Measurements from ENCODE around the gene TMEM238. TPM values are rescaled to one million over a fixed set of nuclear protein-coding genes. Genes with fewer than 3 reads are reported as not detected.

TMEM238 gene, protein sequence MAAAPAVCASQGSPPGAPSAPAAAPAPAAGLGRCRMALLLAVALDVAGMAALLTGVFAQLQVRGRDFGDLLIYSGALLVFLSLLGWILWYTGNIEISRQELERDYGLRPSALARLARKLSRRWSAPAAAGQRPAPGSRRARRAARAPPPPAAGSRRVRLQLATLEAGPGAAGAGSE
- total RNA-seq = 10 to 100 TPM in 1 of 2 experiments, 1 to 10 TPM in 1; 9.4 to 10.6 TPM

DNA sequence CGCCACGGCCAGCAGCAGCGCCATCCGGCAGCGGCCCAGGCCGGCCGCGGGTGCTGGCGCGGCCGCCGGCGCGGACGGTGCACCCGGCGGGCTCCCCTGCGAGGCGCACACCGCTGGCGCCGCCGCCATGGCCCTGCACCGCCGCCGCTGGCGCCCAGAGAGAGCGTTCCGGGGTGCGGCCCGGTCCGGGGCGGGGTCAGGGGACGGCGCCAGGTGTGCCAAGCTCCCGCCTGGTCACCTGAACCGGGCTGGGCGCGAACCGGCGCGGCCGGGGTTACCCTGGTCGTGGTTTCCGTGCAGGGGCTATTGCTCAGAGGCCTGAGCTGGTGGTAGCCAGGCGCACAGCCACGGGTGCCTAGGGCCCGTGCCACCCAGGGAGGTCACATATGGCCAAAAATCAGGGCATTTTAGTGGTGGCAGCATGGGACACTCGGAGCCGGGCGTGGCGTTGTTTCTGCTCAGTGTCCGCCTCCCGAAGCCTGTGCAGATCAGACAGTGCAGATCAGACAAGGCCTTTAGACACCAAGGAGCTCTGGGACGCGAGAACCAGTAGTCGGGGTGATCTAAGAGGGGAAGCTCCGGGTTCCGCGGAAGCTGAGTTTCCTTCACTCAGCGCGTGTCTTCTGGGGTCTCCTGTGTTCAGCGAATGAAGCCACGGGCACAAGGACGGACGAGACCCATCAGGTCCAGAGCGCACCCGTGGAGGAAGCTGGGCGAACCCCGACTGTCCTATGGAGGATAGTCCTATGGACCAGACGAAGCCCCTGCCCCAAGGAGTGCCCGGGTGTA is at the start of gene TMEM238:
TSS of gene TMEM238 (minus strand) at position 162 of the 789 bp plus-strand sequence. CDS start at position 129, 33 bp downstream.
- TF ChIP-seq, protein P1, sequence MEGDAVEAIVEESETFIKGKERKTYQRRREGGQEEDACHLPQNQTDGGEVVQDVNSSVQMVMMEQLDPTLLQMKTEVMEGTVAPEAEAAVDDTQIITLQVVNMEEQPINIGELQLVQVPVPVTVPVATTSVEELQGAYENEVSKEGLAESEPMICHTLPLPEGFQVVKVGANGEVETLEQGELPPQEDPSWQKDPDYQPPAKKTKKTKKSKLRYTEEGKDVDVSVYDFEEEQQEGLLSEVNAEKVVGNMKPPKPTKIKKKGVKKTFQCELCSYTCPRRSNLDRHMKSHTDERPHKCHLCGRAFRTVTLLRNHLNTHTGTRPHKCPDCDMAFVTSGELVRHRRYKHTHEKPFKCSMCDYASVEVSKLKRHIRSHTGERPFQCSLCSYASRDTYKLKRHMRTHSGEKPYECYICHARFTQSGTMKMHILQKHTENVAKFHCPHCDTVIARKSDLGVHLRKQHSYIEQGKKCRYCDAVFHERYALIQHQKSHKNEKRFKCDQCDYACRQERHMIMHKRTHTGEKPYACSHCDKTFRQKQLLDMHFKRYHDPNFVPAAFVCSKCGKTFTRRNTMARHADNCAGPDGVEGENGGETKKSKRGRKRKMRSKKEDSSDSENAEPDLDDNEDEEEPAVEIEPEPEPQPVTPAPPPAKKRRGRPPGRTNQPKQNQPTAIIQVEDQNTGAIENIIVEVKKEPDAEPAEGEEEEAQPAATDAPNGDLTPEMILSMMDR (IDR thresholded peaks at IDR 0.05) = no peak
- CTCF ChIA-PET = interaction anchor here (1.1 to 3.7 kb wide), 10 partner anchors 9 to 131 kb away, joined by 3 to 33 read pairs (median 4); partner anchors contain the start of genes KMT5C and TMEM150B
- Mint-ChIP-seq H3K4me3 (peak within 1 kb of the TSS; percentile 99), H3K9me3 (no peaks in the 10 kb centered on the region), H3K27ac (peak within 1 kb of the TSS; percentile 99), H3K4me1 (ENCODE audit: low read depth) (peaks cover 41% of the 10 kb centered on the region), H3K36me3 (ENCODE audit: low read depth) (peaks cover 49% of the 10 kb centered on the region), H3K27me3 (no peaks in the 10 kb centered on the region)
- DNase-seq = peak; percentile 57
- ATAC-seq = no peak
- POLR2A ChIA-PET = interaction anchor here (0.7 to 10.2 kb wide), 26 partner anchors 8 to 271 kb away, joined by 3 to 217 read pairs (median 4); partner anchors contain the start of genes COX6B2, IL11, KMT5C and PPP6R1
- intact Hi-C loops (cut with micrococcal nuclease) = loop anchor here (5.0 kb wide), 1 partner anchor 82 kb away; no protein-coding TSS in a partner anchor

DNA sequence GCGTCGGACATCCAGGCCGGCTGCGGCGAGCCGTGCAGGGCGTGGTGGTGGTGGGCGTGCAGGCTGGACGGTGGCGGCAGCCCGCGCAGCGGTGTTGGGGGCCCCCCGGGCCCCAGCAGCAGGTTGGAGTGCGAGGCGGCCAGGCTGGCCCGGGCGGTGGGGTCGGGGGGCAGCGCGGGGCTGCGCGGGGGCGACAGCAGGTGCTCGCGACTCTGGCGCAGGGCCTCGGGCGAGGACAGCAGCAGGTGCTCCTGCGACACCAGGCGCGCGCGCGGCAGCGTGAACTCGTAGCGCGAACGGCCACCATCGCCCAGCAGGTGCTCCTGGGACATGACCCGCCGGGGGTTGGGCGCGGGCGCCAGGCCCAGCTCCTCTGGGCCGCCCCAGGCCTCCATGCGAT is 49.2 kb upstream of the TMEM238 start:
- POLR2A ChIA-PET = no interaction called here
- DNase-seq = no peak
- Mint-ChIP-seq H3K9me3 (no peaks in the 10 kb centered on the region), H3K4me3 (no peak overlapping the region), H3K4me1 (ENCODE audit: low read depth) (no peaks in the 10 kb centered on the region), H3K27me3 (peaks cover 35% of the 10 kb centered on the region), H3K36me3 (ENCODE audit: low read depth) (no peaks in the 10 kb centered on the region), H3K27ac (no peak overlapping the region)
- intact Hi-C loops (cut with micrococcal nuclease) = no loop called here
- CTCF ChIA-PET = no interaction called here
- TF ChIP-seq, protein P1 (IDR thresholded peaks at IDR 0.05) = no peak
- no peak for ATAC-seq

DNA sequence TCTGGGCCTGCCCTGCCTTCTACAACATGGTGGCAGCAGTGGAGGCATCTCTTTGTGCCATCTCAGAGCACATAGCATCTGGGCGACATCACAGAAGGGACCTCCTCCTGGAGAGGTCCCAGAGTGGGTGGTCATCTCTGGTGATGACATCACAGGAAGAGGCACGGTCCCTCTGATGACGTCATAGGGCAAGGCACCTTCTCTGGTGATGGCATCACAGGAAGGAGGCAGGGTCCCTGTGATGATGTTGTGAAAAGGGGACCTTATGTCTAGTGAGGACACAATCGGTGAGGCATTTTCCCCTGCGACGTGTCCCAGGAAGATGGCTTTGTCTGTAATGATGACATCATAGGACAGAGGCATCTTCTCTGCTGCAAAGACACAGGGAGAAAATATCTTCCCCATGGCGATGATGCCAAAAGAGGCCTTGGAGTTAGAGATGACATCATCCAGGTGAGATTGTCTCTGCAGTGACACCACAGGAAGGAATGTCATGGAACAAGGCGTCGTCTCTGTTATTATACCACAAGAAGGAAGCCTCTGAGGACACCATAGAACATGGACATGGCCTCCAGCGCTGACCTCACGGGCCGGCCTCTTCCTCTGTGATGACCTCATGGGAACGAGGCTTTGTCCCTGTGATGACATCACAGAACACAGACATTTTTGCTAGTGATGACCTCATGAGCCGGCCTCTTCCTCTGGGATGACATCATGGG is 48.3 kb upstream of the TMEM238 start:
- Mint-ChIP-seq H3K36me3 (ENCODE audit: low read depth) (no peaks in the 10 kb centered on the region), H3K4me1 (ENCODE audit: low read depth) (no peaks in the 10 kb centered on the region), H3K27ac (no peak overlapping the region), H3K27me3 (peaks cover 37% of the 10 kb centered on the region), H3K9me3 (no peaks in the 10 kb centered on the region), H3K4me3 (no peak overlapping the region)
- no peak for ATAC-seq
- ChIA-PET POLR2A (no interaction called here), CTCF (no interaction called here)
- intact Hi-C loops (cut with micrococcal nuclease) = no loop called here
- TF ChIP-seq, protein P1 (IDR thresholded peaks at IDR 0.05) = no peak
- DNase-seq = no peak

DNA sequence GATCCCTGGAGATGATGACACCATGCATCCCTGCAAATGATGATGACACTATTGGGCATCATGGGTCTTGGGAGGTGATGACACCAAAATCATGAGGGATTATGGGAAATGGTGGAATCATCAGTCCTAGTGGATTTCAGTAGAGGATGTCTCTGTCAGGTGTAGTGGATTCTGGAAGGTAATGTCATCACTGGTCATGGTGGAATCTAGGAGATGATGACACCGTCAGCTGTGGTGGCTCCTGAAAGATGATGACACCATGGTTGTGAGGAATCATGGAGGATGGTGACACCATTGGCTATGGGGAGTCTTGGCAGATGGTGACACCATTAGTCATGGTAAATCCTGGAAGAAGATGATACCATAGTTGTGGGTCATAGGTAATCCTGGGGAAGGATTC is 47.1 kb upstream of the TMEM238 start:
- Mint-ChIP-seq H3K36me3 (ENCODE audit: low read depth) (no peaks in the 10 kb centered on the region), H3K27me3 (peaks cover 28% of the 10 kb centered on the region), H3K27ac (no peak overlapping the region), H3K4me1 (ENCODE audit: low read depth) (no peaks in the 10 kb centered on the region), H3K9me3 (no peaks in the 10 kb centered on the region), H3K4me3 (no peak overlapping the region)
- intact Hi-C loops (cut with micrococcal nuclease) = no loop called here
- ATAC-seq (no peak), DNase-seq (no peak)
- TF ChIP-seq, protein P1 (IDR thresholded peaks at IDR 0.05) = no peak
- ChIA-PET CTCF (no interaction called here), POLR2A (no interaction called here)
